H1 (cell line): ENCODE data around the gene TSC22D3. TPM values are rescaled to one million over a fixed set of nuclear protein-coding genes. Genes with fewer than 3 reads are reported as not detected.

Experiments used
- CTCF ChIA-PET: fragments of 300-600 bp; sonication (Branson Sonifier 250); formaldehyde crosslinking; loops from one replicate; lab custom pipeline; 2021; ENCODE audit not compliant: partially characterized antibody; lab: Charles Lee
- POLR2A ChIA-PET: fragments of 300-600 bp; sonication (Branson Sonifier 250); formaldehyde crosslinking; loops from one replicate; lab custom pipeline; 2021; ENCODE audit warnings: inconsistent platforms; ENCODE audit not compliant: partially characterized antibody; lab: Charles Lee
- DNase-seq, 2 experiments: peaks; one replicate each; pipeline versions ENCODE4 v3.0.0 to v3.0.0-alpha.2; 2010 to 2022; ENCODE audit warnings: low spot score in 2 of 2, low read depth in 1 of 2, mixed read lengths in 1 of 2
- FAIRE-seq: peaks from 2 replicates; lab custom pipeline; 2011; peaks lifted over from hg19 to GRCh38; lab: Jason Lieb, UNC
- H2AFZ ChIP-seq: 2 replicates; pipeline ENCODE4 v1.8.1; 2012; ENCODE audit warnings: low read length, inconsistent platforms
- H2AK5ac ChIP-seq: 2 replicates; pipeline ENCODE4 v1.6.1; 2013; ENCODE audit warnings: low read depth, low read length
- H2BK120ac ChIP-seq: replicated peaks from 2 replicates; pipeline ENCODE3; 2013; ENCODE audit warnings: low read depth, low read length, inconsistent platforms
- H2BK12ac ChIP-seq: 2 replicates; pipeline ENCODE4 v1.6.1; 2013; ENCODE audit warnings: low read depth, low read length
- H2BK15ac ChIP-seq: 2 replicates; pipeline ENCODE4 v1.6.1; 2013; ENCODE audit warnings: low read length
- H2BK20ac ChIP-seq: 2 replicates; pipeline ENCODE4 v1.6.1; 2013; ENCODE audit warnings: low read length
- H2BK5ac ChIP-seq: 2 replicates; pipeline ENCODE4 v1.6.1; 2013; ENCODE audit warnings: low read depth, low read length
- H3K14ac ChIP-seq: 2 replicates; pipeline ENCODE4 v1.6.1; 2013; ENCODE audit warnings: inconsistent platforms; ENCODE audit not compliant: insufficient read length
- H3K18ac ChIP-seq: 2 replicates; pipeline ENCODE4 v1.6.1; 2013; ENCODE audit warnings: low read length; ENCODE audit errors: extremely low read depth
- H3K23ac ChIP-seq: 2 replicates; pipeline ENCODE4 v1.6.1; 2013; ENCODE audit warnings: inconsistent platforms; ENCODE audit not compliant: insufficient read length
- H3K23me2 ChIP-seq: 2 replicates; pipeline ENCODE4 v1.6.1; 2013; ENCODE audit warnings: low read depth, low read length
- H3K27ac ChIP-seq: 2 replicates; pipeline ENCODE4 v1.6.1; 2011; ENCODE audit warnings: low read depth, low read length, inconsistent platforms
- H3K27me3 ChIP-seq, 4 experiments: replicated peaks in 1 of 4; 1 replicate in 1 of 4; 2 replicates in 3 of 4; pipeline versions ENCODE4 v1.6.1 to v1.8.1; 2011 to 2013; ENCODE audit warnings: low read length in 3 of 4, mild to moderate bottlenecking in 3 of 4, inconsistent platforms in 2 of 4, mixed read lengths in 2 of 4, moderate library complexity in 1 of 4; ENCODE audit not compliant: control insufficient read depth in 3 of 4, insufficient read depth in 3 of 4; ENCODE audit errors: extremely low read depth in 1 of 4
- H3K36me3 ChIP-seq, 4 experiments: 2 replicates each; pipeline versions ENCODE4 v1.6.1 to v1.8.1; 2011 to 2013; ENCODE audit warnings: mild to moderate bottlenecking in 4 of 4, low read length in 3 of 4, moderate library complexity in 2 of 4, control low read depth in 1 of 4, inconsistent platforms in 1 of 4; ENCODE audit not compliant: insufficient read depth in 4 of 4, control insufficient read depth in 2 of 4
- H3K4ac ChIP-seq: replicated peaks from 2 replicates; pipeline ENCODE3; 2013; ENCODE audit warnings: low read length, low read depth, mixed read lengths, inconsistent platforms; ENCODE audit not compliant: insufficient read length
- H3K4me1 ChIP-seq, 4 experiments: replicated peaks in 1 of 4; 1 replicate in 1 of 4; 2 replicates in 3 of 4; pipeline versions ENCODE4 v1.6.1 to v1.8.1; 2011 to 2013; ENCODE audit warnings: low read length in 3 of 4, inconsistent platforms in 2 of 4, mixed read lengths in 1 of 4; ENCODE audit not compliant: insufficient read depth in 4 of 4, control insufficient read depth in 3 of 4
- H3K4me2 ChIP-seq, 2 experiments: 2 replicates each; pipeline versions ENCODE4 v1.6.1 to v1.8.1; 2011 to 2013; ENCODE audit warnings: low read depth in 2 of 2, low read length in 2 of 2, control low read depth in 1 of 2, inconsistent platforms in 1 of 2, mild to moderate bottlenecking in 1 of 2; ENCODE audit not compliant: insufficient read depth in 1 of 2
- H3K4me3 ChIP-seq, 4 experiments: fragments of 200-600, 300-600 bp in 1 of 4; sonication (generic), shearing (Covaris generic), sonication (Bioruptor Twin) in 1 of 4; 2 replicates each; pipeline versions ENCODE4 v1.5.1 to v1.8.1; 2011 to 2016; ENCODE audit warnings: low read length in 4 of 4, low read depth in 3 of 4, control low read depth in 2 of 4, inconsistent platforms in 2 of 4, mild to moderate bottlenecking in 2 of 4, mixed read lengths in 1 of 4, moderate library complexity in 1 of 4; ENCODE audit not compliant: insufficient read depth in 2 of 4; ENCODE audit errors: extremely low read depth in 1 of 4
- H3K56ac ChIP-seq: replicated peaks from 2 replicates; pipeline ENCODE3; 2013; ENCODE audit warnings: low read depth, mild to moderate bottlenecking, mixed read lengths, low read length, inconsistent platforms; ENCODE audit not compliant: insufficient read length
- H3K79me1 ChIP-seq: 2 replicates; pipeline ENCODE4 v1.6.1; 2013; ENCODE audit warnings: low read depth, low read length, control low read depth
- H3K79me2 ChIP-seq, 2 experiments: 2 replicates each; pipeline versions ENCODE4 v1.6.1 to v1.8.1; 2012 to 2013; ENCODE audit warnings: low read length in 2 of 2, mild to moderate bottlenecking in 2 of 2, inconsistent platforms in 1 of 2; ENCODE audit not compliant: insufficient read depth in 2 of 2, control insufficient read depth in 1 of 2
- H3K9ac ChIP-seq, 4 experiments: replicated peaks in 1 of 4; 1 replicate in 1 of 4; 2 replicates in 3 of 4; pipeline versions ENCODE4 v1.6.1 to v1.8.1; 2011 to 2013; ENCODE audit warnings: low read depth in 3 of 4, low read length in 3 of 4, control low read depth in 2 of 4, mild to moderate bottlenecking in 2 of 4, moderate library complexity in 2 of 4, inconsistent platforms in 1 of 4; ENCODE audit errors: extremely low read depth in 1 of 4
- H3K9me3 ChIP-seq, 2 experiments: 2 replicates each; pipeline versions ENCODE4 v1.6.1 to v1.8.1; 2012 to 2013; ENCODE audit warnings: mild to moderate bottlenecking in 2 of 2, moderate library complexity in 2 of 2, control low read depth in 1 of 2, inconsistent platforms in 1 of 2, low read depth in 1 of 2, low read length in 1 of 2, mixed read lengths in 1 of 2; ENCODE audit not compliant: insufficient read depth in 2 of 2
- H4K20me1 ChIP-seq, 2 experiments: replicated peaks in 1 of 2; 2 replicates each; pipeline versions ENCODE3 to v1.8.1; 2011 to 2013; ENCODE audit warnings: inconsistent platforms in 2 of 2, low read length in 2 of 2, mild to moderate bottlenecking in 1 of 2; ENCODE audit not compliant: insufficient read depth in 2 of 2, control insufficient read depth in 1 of 2
- H4K5ac ChIP-seq: 2 replicates; pipeline ENCODE4 v1.6.1; 2013; ENCODE audit warnings: low read length, low read depth, mixed read lengths, inconsistent platforms; ENCODE audit not compliant: insufficient read length
- H4K8ac ChIP-seq: 2 replicates; pipeline ENCODE4 v1.8.0; 2013; ENCODE audit warnings: mild to moderate bottlenecking, moderate library complexity, low read length, inconsistent platforms; ENCODE audit not compliant: insufficient read depth; ENCODE audit errors: extremely low read depth
- H4K91ac ChIP-seq: replicated peaks from 2 replicates; pipeline ENCODE3; 2013; ENCODE audit warnings: low read length, mixed read lengths, inconsistent platforms; ENCODE audit not compliant: insufficient read length
- NANOG ChIP-seq: IDR thresholded peaks from 2 replicates; pipeline ENCODE4 v1.6.1; 2011; ENCODE audit warnings: low read length, low read depth, mild to moderate bottlenecking, inconsistent platforms; ENCODE audit not compliant: insufficient read depth, poor library complexity, severe bottlenecking
- POLR2AphosphoS5 ChIP-seq: IDR thresholded peaks from 2 replicates; pipeline ENCODE4 v1.6.1; 2011; ENCODE audit warnings: low read depth, low read length
- SUZ12 ChIP-seq: fragments of 200-600 bp; sonication (generic); IDR thresholded peaks from 2 replicates; pipeline ENCODE4 v1.6.1; 2012; ENCODE audit warnings: mild to moderate bottlenecking, inconsistent platforms, low read length, moderate library complexity, mixed read lengths
- WGBS, 2 experiments: shearing (Covaris generic) in 1 of 2; methylation state at CpG; one replicate each; pipeline versions ENCODE4 v1.1.6 to v1.1.7; 2013 to 2015; ENCODE audit warnings: low lambda C conversion rate in 2 of 2, mixed read lengths in 2 of 2, inconsistent platforms in 1 of 2, low coverage in 1 of 2, missing lambda C conversion rate in 1 of 2; ENCODE audit not compliant: insufficient replicate concordance in 2 of 2, insufficient coverage in 1 of 2, insufficient read length in 1 of 2; ENCODE audit errors: extremely low coverage in 1 of 2, missing lambda C conversion rate in 1 of 2; 5-methylcytosine and 5-hydroxymethylcytosine counted together
- polyA plus RNA-seq, 7 experiments: library from polyadenylated mRNA; depleted of rRNA in 3 of 7; stranded (reverse) in 5 of 7; unstranded in 2 of 7; fragments of >200 nt in 5 of 7; fragments of 200-250 nt in 2 of 7; gene quantifications; 1 replicate in 5 of 7; 2 replicates in 1 of 7; 4 replicates in 1 of 7; pipeline versions ENCODE4 v1.2.1 to v1.2.3, GENCODE V29; 2011 to 2013; ENCODE audit warnings: missing spikeins in 2 of 7, mixed read lengths in 2 of 7
- total RNA-seq: library from RNA; stranded (reverse); fragmentation: NEBNext Ultra II Directional; extraction: Animal tissue kit (Norgen Biotek cat#: 25700); gene quantifications from 2 replicates; pipeline ENCODE4 v1.2.1, GENCODE V29; 2021

TSC22D3 gene
- total and polyA plus RNA-seq, 2 of the 8 experiments (the other 6 are each of a cell fraction or from before 2014, with no cell fraction given) = 7.6 to 12.9 TPM

DNA sequence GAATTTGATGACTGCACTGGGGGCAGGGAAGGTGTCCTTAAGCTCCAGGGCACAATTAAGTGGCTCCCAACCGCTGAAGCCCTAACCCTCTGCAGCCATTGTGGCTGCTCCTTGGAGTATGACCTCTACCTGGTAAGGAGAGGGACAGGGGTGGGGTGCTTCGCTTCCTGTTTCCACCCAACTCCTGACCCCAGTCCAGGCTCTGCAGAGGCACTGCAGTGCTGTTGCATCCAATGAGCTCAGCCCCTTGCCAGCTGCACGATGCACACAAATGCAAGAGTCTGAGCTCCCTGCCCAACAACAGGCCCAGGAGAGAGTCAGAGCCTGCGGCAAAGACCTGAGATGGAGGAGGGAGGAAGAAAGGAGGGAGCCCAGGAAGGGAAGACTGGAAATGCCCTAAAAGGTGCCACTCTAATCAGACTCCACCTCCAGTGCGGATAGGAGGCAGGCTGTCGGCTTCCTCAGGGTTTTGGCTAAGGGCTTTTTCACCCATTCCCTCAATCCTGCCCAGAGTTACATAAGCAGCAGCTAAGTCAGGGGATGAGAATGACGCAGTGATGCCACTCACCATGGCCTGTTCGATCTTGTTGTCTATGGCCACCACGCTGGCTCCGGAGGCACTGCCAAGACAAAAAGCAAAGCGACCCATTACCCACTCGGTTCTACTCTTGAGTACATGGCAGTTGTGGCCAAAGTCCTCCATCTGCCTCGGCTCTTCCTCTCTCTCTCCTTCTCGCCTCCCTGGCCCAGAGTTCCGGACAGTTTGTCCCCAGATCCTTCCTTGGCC lies 60.1 kb downstream of the TSC22D3 start:
- no peak overlapping the region for H2BK20ac ChIP-seq
- peaks cover 0 to 8% (median 0%) of the 10 kb centered on the region in 4 experiments; a peak in 1 of 8 replicates for H3K36me3 ChIP-seq
- peak overlapping the region; percentile 39 to 73 (median 57); a peak in 6 of 8 replicates for H3K4me3 ChIP-seq
- CTCF ChIA-PET = interaction anchor here (0.8 to 17.0 kb wide), 15 partner anchors 8 to 178 kb away, joined by 3 to 325 read pairs (median 6); partner anchors contain the start of genes NCBP2L and TSC22D3
- peak overlapping the region; percentile 65 for H4K91ac ChIP-seq
- no peak overlapping the region for H3K56ac ChIP-seq
- no peaks in the 10 kb centered on the region for H3K79me1 ChIP-seq
- 64% methylated on average over 11 of the region's 15 CpGs; no CpG with 5 or more reads in 1 of the 2 experiments for WGBS, 2 experiments
- H3K9ac ChIP-seq = peak overlapping the region in 3 of 4 experiments; percentile 29 to 63 (median 54); a peak in 5 of 7 replicates
- H4K20me1 ChIP-seq = no peaks in the 10 kb centered on the region
- no peak overlapping the region for H3K18ac ChIP-seq
- H2AFZ ChIP-seq = no peak overlapping the region
- peaks cover 0 to 9% (median 0%) of the 10 kb centered on the region in 4 experiments; a peak in 1 of 7 replicates for H3K27me3 ChIP-seq
- no peaks in the 10 kb centered on the region for H3K9me3 ChIP-seq
- no peak overlapping the region for H3K27ac ChIP-seq
- FAIRE-seq (no peak), DNase-seq (no peak)
- no peak overlapping the region for H2BK12ac ChIP-seq
- H3K23ac ChIP-seq = no peak overlapping the region
- H3K4me2 ChIP-seq = peak overlapping the region; percentile 80 to 96
- H3K23me2 ChIP-seq = peaks cover 3% of the 10 kb centered on the region; the same call in 1 of the 2 replicates
- H4K5ac ChIP-seq = no peak overlapping the region
- H3K4ac ChIP-seq = no peak overlapping the region
- H2BK5ac ChIP-seq = no peak overlapping the region
- no peaks in the 10 kb centered on the region for H3K79me2 ChIP-seq
- TF ChIP-seq POLR2AphosphoS5 = peak; percentile 20; the same call in 1 of the 2 replicates
- no peak for TF ChIP-seq NANOG
- no peak for TF ChIP-seq SUZ12
- no peak overlapping the region for H4K8ac ChIP-seq
- H2BK120ac ChIP-seq = no peak overlapping the region
- H2AK5ac ChIP-seq = peak overlapping the region; percentile 17; the same call in 1 of the 2 replicates
- no peak overlapping the region for H3K14ac ChIP-seq
- peaks cover 0 to 17% (median 8%) of the 10 kb centered on the region in 4 experiments; a peak in 5 of 7 replicates for H3K4me1 ChIP-seq
- H2BK15ac ChIP-seq = no peak overlapping the region
- POLR2A ChIA-PET = interaction anchor here (0.7 to 7.3 kb wide), 18 partner anchors 11 to 150 kb away, joined by 3 to 51 read pairs (median 7); partner anchors contain the start of gene TSC22D3
